Breast epithelium (tissue), 4 donors: Measurements from ENCODE around the gene NDUFS1. TPM values are rescaled to one million over a fixed set of nuclear protein-coding genes. Genes with fewer than 3 reads are reported as not detected.

ENCODE experiments used
- DNase-seq, 2 donors: peaks; one replicate each; pipeline ENCODE4 v3.0.0-alpha.2; 2019; ENCODE audit warnings: low spot score in 2 of 2
- H3K27ac ChIP-seq, 2 donors: fragments of 200-600 bp; sonication (generic) in 1 of 2; one replicate each; pipeline ENCODE4 v1.5.1; 2016 to 2019; ENCODE audit warnings: mild to moderate bottlenecking in 1 of 2
- H3K27me3 ChIP-seq, 2 donors: fragments of 200-600 bp; sonication (generic) in 1 of 2; one replicate each; pipeline versions ENCODE4 v1.5.1 to v1.6.0; 2017 to 2019; ENCODE audit warnings: control low read depth in 1 of 2, mild to moderate bottlenecking in 1 of 2
- H3K36me3 ChIP-seq: fragments of 200-600 bp; one replicate; pipeline ENCODE4 v1.5.1; 2019
- H3K4me1 ChIP-seq, 2 donors: fragments of 200-600 bp; sonication (generic); one replicate each; pipeline ENCODE4 v1.5.1; 2016 to 2019; ENCODE audit warnings: control low read depth in 1 of 2
- H3K4me3 ChIP-seq, 3 donors: fragments of 200-600 bp; sonication (generic); 1 replicate in 2 of 3; 2 replicates in 1 of 3; pipeline ENCODE4 v1.5.1; 2016 to 2019; ENCODE audit warnings: mild to moderate bottlenecking in 3 of 3, moderate library complexity in 2 of 3
- H3K9me3 ChIP-seq, 2 donors: fragments of 200-600 bp; sonication (generic) in 1 of 2; one replicate each; pipeline ENCODE4 v1.5.1; 2016 to 2019; ENCODE audit warnings: control low read depth in 1 of 2
- POLR2A ChIP-seq: fragments of 450-650 bp; IDR thresholded peaks from one replicate; pipeline ENCODE4 v1.6.1; 2016; ENCODE audit warnings: antibody characterized with exemption, mild to moderate bottlenecking, moderate library complexity
- POLR2AphosphoS5 ChIP-seq, 3 donors: sonication (generic); formaldehyde crosslinking; IDR thresholded peaks; one replicate each; pipeline ENCODE4 v1.6.1; 2017; ENCODE audit warnings: antibody characterized with exemption in 3 of 3
- intact Hi-C: fragments of 100-400 bp; cut with DNase I; formaldehyde crosslinking; loops from one replicate; pipeline ENCODE4 v1.15.1; 2023; ENCODE audit warnings: low total_unique reads
- total RNA-seq, 3 donors: library from RNA; depleted of rRNA; stranded (reverse); fragments of >200 nt; gene quantifications; one replicate each; pipeline ENCODE4 v1.1.0, GENCODE V29; 2016
- TF ChIP-seq, protein P1 (sequence below), 3 donors: fragments of 450-650 bp; IDR thresholded peaks; one replicate each; pipeline ENCODE4 v1.5.1; 2016 to 2017; ENCODE audit warnings: antibody characterized with exemption in 3 of 3, mild to moderate bottlenecking in 3 of 3, moderate library complexity in 3 of 3

The NDUFS1 gene
- total RNA-seq, 3 donors from 2014 or later: 55.1 to 78.4 (median 61.0) TPM

DNA sequence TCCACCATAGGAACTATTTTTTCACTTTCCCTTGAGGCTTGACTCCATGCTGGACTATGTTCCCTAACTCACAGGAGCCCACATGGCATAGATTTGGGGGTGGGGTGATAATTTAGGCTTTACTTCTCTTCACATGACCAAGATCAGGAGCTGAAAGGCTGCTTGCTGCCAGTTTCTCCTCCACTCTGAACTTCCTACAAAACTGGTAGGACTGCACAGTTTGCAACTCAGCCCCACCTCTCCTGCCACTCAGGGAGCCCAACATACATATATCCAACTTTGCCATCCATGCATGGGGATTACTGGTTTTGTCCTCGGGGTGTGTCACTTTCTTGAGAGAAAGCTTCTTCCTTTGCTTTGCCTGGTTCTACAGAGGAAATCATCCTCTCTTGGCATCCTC, 87.4 kb downstream of the NDUFS1 start:
- intact Hi-C loops: no loop called here
- TF ChIP-seq POLR2A (no peak), POLR2AphosphoS5 (IDR thresholded peaks at IDR 0.05) (no peak)
- TF ChIP-seq, protein P1, sequence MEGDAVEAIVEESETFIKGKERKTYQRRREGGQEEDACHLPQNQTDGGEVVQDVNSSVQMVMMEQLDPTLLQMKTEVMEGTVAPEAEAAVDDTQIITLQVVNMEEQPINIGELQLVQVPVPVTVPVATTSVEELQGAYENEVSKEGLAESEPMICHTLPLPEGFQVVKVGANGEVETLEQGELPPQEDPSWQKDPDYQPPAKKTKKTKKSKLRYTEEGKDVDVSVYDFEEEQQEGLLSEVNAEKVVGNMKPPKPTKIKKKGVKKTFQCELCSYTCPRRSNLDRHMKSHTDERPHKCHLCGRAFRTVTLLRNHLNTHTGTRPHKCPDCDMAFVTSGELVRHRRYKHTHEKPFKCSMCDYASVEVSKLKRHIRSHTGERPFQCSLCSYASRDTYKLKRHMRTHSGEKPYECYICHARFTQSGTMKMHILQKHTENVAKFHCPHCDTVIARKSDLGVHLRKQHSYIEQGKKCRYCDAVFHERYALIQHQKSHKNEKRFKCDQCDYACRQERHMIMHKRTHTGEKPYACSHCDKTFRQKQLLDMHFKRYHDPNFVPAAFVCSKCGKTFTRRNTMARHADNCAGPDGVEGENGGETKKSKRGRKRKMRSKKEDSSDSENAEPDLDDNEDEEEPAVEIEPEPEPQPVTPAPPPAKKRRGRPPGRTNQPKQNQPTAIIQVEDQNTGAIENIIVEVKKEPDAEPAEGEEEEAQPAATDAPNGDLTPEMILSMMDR (IDR thresholded peaks at IDR 0.05): no peak
- no peaks in the 10 kb centered on the region for H3K4me1 ChIP-seq
- H3K4me3 ChIP-seq: no peak overlapping the region
- DNase-seq: no peak
- H3K36me3 ChIP-seq: no peaks in the 10 kb centered on the region
- no peaks in the 10 kb centered on the region for H3K27me3 ChIP-seq
- H3K9me3 ChIP-seq: no peaks in the 10 kb centered on the region
- no peak overlapping the region for H3K27ac ChIP-seq

GRCh38 chr2:206069417-206069816, 89.8 kb downstream of the NDUFS1 start:
- Histone ChIP-seq H3K4me3 (no peak overlapping the region), H3K27me3 (no peaks in the 10 kb centered on the region), H3K27ac (no peak overlapping the region), H3K4me1 (no peaks in the 10 kb centered on the region), H3K36me3 (no peaks in the 10 kb centered on the region), H3K9me3 (no peaks in the 10 kb centered on the region)
- TF ChIP-seq, protein P1 (IDR thresholded peaks at IDR 0.05): no peak
- TF ChIP-seq POLR2AphosphoS5 (IDR thresholded peaks at IDR 0.05) (no peak), POLR2A (no peak)
- intact Hi-C loops: no loop called here
- DNase-seq: no peak

- DNase-seq: no peak
- H3K4me3 ChIP-seq: no peak overlapping the region
Observed at GRCh38 chr2:206068207-206068606, 91.0 kb downstream of the NDUFS1 start.

More at GRCh38 chr2:206068207-206068606, 91.0 kb downstream of the NDUFS1 start:
- intact Hi-C loops: no loop called here
- no peak overlapping the region for H3K27ac ChIP-seq
- TF ChIP-seq POLR2AphosphoS5 (IDR thresholded peaks at IDR 0.05): no peak
- TF ChIP-seq, protein P1 (IDR thresholded peaks at IDR 0.05): no peak
- TF ChIP-seq POLR2A: no peak
- H3K4me1 ChIP-seq: no peaks in the 10 kb centered on the region
- H3K36me3 ChIP-seq: no peaks in the 10 kb centered on the region
- no peaks in the 10 kb centered on the region for H3K9me3 ChIP-seq
- no peaks in the 10 kb centered on the region for H3K27me3 ChIP-seq

Other genes starting within 250 kb of the NDUFS1 start
- 10 to 100 TPM; 16.3 to 29.9 (median 19.3) TPM for gene INO80D, start 73.3 kb downstream of the NDUFS1 start, total RNA-seq
- 100 to 1,000 TPM; 359 to 563 (median 425) TPM for gene EEF1B2, start 451 bp upstream of the NDUFS1 start, total RNA-seq
- gene ZDBF2, start 115.2 kb upstream of the NDUFS1 start, total RNA-seq: 10 to 100 TPM in 2 of 3 donors, 1 to 10 TPM in 1; 7.2 to 14.9 (median 10.2) TPM